ENCODE data around the gene BAHCC1.
"Not testable (repeated sequence)": the region's sequence is repeated elsewhere in the genome, so short reads cannot be mapped to it uniquely, and the experiment has no call there.

Gene BAHCC1

DNA sequence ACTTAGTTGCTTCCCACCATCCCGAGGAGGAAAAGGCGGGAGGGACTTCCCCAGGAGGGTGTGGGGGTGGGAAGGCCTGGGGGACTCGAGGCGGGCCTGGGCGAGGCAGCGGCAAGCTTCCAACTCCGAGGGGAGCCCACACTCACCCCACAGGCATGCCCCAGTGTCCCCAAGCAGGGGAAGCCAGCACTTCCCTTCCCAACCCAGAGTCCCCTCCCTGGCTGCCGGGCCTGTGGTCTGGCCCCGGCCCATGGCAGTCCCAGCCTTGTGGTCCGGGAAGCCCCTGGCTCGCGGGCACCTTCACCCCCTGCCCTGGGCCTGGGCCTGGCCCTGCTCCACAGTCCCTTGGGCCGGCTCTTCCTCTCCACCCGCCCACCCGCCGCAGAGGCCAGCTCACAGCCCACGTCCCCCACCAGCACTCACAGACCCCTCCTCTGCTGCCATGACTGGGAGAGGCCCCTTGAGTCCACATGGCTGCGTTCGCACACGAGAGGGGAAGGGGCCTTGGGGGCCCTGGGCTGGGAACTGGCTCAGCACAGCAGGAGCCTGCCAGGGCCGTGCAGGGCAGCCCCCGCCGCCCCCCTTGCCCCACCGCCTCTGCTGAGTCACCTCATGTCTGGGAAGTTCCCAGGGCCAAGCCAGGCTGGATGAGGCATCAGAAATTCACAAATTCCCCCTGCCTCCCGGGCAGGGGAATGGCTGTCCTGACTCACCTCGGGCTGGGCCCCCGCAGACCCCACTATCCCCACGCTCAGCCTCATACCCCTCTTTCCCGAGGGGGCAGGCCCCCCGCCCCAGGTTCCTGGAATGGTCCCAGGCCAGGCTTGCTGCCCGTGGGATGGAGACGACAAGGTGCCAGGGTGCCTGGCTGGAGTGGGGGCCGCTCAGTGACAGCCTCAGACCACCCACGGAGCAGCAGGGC, 27.8 kb downstream of the BAHCC1 start:
- Histone ChIP-seq H3K79me2 (ENCODE audit: insufficient read depth, low read length) (no peaks in the 10 kb centered on the region), H3K27ac (ENCODE audit: low read depth, low read length, poor library complexity, severe bottlenecking) (no peak overlapping the region), H2AFZ (ENCODE audit: low read length) (no peak overlapping the region), H3F3A (ENCODE audit: insufficient read depth, low read length) (no peaks in the 10 kb centered on the region), H3K4me3 (ENCODE audit: low read depth, low read length, poor library complexity, severe bottlenecking) (no peak overlapping the region), H3K27me3 (ENCODE audit: insufficient read depth, low read length) (peaks cover 22% of the 10 kb centered on the region; the same call in 1 of the 2 replicates), H4K20me1 (ENCODE audit: insufficient read depth, low read length) (no peaks in the 10 kb centered on the region), H3K9me2 (ENCODE audit: low read depth, low read length) (no peaks in the 10 kb centered on the region), H3K4me1 (ENCODE audit: insufficient read depth, low read length, severe bottlenecking) (no peaks in the 10 kb centered on the region), H3K4me2 (ENCODE audit: low read length) (no peak overlapping the region), H3K9ac (ENCODE audit: low read length) (no peak overlapping the region), H3K9me3 (ENCODE audit: low read length) (no peaks in the 10 kb centered on the region), H3K36me3 (ENCODE audit: insufficient read depth, low read length) (no peaks in the 10 kb centered on the region)
- no peak for TF ChIP-seq EZH2 (IDR thresholded peaks at IDR 0.05; ENCODE audit: borderline replicate concordance, low read length)
- TF ChIP-seq, protein P1, sequence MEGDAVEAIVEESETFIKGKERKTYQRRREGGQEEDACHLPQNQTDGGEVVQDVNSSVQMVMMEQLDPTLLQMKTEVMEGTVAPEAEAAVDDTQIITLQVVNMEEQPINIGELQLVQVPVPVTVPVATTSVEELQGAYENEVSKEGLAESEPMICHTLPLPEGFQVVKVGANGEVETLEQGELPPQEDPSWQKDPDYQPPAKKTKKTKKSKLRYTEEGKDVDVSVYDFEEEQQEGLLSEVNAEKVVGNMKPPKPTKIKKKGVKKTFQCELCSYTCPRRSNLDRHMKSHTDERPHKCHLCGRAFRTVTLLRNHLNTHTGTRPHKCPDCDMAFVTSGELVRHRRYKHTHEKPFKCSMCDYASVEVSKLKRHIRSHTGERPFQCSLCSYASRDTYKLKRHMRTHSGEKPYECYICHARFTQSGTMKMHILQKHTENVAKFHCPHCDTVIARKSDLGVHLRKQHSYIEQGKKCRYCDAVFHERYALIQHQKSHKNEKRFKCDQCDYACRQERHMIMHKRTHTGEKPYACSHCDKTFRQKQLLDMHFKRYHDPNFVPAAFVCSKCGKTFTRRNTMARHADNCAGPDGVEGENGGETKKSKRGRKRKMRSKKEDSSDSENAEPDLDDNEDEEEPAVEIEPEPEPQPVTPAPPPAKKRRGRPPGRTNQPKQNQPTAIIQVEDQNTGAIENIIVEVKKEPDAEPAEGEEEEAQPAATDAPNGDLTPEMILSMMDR (IDR thresholded peaks at IDR 0.05; ENCODE audit: low read length): no peak

GRCh38 chr17:81423698-81424071, 28.4 kb downstream of the BAHCC1 start:
- no peaks in the 10 kb centered on the region for H3K4me1 ChIP-seq (ENCODE audit: insufficient read depth, low read length, severe bottlenecking)
- H3K4me3 ChIP-seq (ENCODE audit: low read depth, low read length, poor library complexity, severe bottlenecking): no peak overlapping the region
- H3K9me3 ChIP-seq (ENCODE audit: low read length): no peaks in the 10 kb centered on the region
- TF ChIP-seq, protein P1 (IDR thresholded peaks at IDR 0.05; ENCODE audit: low read length): no peak
- TF ChIP-seq EZH2 (IDR thresholded peaks at IDR 0.05; ENCODE audit: borderline replicate concordance, low read length): no peak
- no peaks in the 10 kb centered on the region for H3K9me2 ChIP-seq (ENCODE audit: low read depth, low read length)
- no peaks in the 10 kb centered on the region for H3K36me3 ChIP-seq (ENCODE audit: insufficient read depth, low read length)
- no peak overlapping the region for H3K9ac ChIP-seq (ENCODE audit: low read length)
- H3K27ac ChIP-seq (ENCODE audit: low read depth, low read length, poor library complexity, severe bottlenecking): no peak overlapping the region
- H3K79me2 ChIP-seq (ENCODE audit: insufficient read depth, low read length): no peaks in the 10 kb centered on the region
- no peak overlapping the region for H2AFZ ChIP-seq (ENCODE audit: low read length)
- no peaks in the 10 kb centered on the region for H3F3A ChIP-seq (ENCODE audit: insufficient read depth, low read length)
- H4K20me1 ChIP-seq (ENCODE audit: insufficient read depth, low read length): no peaks in the 10 kb centered on the region
- peaks cover 22% of the 10 kb centered on the region; the same call in 1 of the 2 replicates for H3K27me3 ChIP-seq (ENCODE audit: insufficient read depth, low read length)
- no peak overlapping the region for H3K4me2 ChIP-seq (ENCODE audit: low read length)

DNA sequence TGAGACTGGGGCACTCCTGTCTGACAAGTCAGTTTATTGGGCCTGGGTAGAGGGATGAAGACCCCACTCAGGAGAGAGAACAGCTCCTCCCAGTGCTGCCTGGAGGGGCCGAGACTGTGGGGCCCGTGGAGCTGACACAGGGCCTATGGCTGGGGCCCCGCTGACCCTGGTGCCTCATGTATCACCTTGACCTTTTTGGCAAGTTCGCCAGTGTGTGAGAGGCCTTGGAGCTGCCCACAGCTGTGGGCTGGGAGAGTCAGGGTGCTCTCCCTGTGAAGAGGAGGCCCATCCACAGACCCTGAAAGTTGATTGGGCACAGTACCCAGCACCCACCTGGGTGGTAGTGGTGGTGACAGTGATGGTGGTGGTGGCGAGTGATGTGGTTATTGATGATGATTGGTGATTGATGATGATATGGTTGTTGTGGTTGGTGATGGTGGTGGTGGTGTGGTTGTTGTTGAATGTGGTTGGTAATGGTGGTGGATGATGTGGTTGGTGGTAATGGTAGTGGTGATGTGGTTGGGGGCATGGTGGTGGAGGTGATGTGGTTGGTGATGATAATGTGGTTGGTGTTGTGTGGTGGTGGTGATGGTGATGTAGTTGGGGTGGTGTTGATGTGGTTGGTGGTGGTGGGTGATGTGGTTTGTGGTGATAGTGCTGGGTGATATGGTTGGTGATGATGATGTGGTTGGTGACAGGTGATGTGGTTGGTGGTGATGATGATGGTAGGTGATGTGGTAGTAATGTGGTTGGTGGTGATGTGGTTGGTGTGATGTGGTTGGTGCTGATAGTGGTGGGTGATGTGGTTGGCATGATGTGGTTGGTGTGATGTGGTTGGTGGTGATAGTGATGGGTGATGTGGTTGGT, 29.1 kb downstream of the BAHCC1 start:
- H3K9ac ChIP-seq (ENCODE audit: low read length): no peak overlapping the region
- H3K36me3 ChIP-seq (ENCODE audit: insufficient read depth, low read length): no peaks in the 10 kb centered on the region
- H3K27me3 ChIP-seq (ENCODE audit: insufficient read depth, low read length): peaks cover 17% of the 10 kb centered on the region; the same call in 1 of the 2 replicates
- H3F3A ChIP-seq (ENCODE audit: insufficient read depth, low read length): no peaks in the 10 kb centered on the region
- no peak overlapping the region for H3K27ac ChIP-seq (ENCODE audit: low read depth, low read length, poor library complexity, severe bottlenecking)
- no peaks in the 10 kb centered on the region for H3K79me2 ChIP-seq (ENCODE audit: insufficient read depth, low read length)
- no peaks in the 10 kb centered on the region for H3K9me2 ChIP-seq (ENCODE audit: low read depth, low read length)
- no peaks in the 10 kb centered on the region for H3K9me3 ChIP-seq (ENCODE audit: low read length)
- TF ChIP-seq, protein P1 (IDR thresholded peaks at IDR 0.05; ENCODE audit: low read length): no peak
- TF ChIP-seq EZH2 (IDR thresholded peaks at IDR 0.05; ENCODE audit: borderline replicate concordance, low read length): no peak
- H2AFZ ChIP-seq (ENCODE audit: low read length): no peak overlapping the region
- no peaks in the 10 kb centered on the region for H4K20me1 ChIP-seq (ENCODE audit: insufficient read depth, low read length)
- no peak overlapping the region for H3K4me2 ChIP-seq (ENCODE audit: low read length)
- no peak overlapping the region for H3K4me3 ChIP-seq (ENCODE audit: low read depth, low read length, poor library complexity, severe bottlenecking)
- no peaks in the 10 kb centered on the region for H3K4me1 ChIP-seq (ENCODE audit: insufficient read depth, low read length, severe bottlenecking)

DNA sequence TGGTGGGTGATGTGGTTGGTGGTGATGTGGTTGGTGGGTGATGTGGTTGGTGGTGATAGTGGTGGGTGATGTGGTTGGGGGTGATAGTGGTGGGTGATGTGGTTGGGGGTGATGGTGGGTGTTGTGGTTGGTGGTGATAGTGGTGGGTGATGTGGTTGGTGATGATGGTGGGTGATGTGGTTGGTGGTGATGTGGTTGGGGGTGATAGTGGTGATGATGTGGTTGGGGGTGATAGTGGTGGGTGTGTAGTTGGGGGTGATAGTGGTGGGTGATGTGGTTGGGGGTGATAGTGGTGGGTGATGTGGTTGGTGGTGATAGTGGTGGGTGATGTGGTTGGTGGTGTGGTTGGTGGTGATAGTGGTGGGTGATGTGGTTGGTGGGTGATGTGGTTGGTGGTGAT, 29.8 kb downstream of the BAHCC1 start:
- not testable (repeated sequence) for H3K4me1 ChIP-seq (ENCODE audit: insufficient read depth, low read length, severe bottlenecking); H3K4me3 ChIP-seq (ENCODE audit: low read depth, low read length, poor library complexity, severe bottlenecking); H4K20me1 ChIP-seq (ENCODE audit: insufficient read depth, low read length); H2AFZ ChIP-seq (ENCODE audit: low read length); H3K9me3 ChIP-seq (ENCODE audit: low read length); H3K79me2 ChIP-seq (ENCODE audit: insufficient read depth, low read length); H3K4me2 ChIP-seq (ENCODE audit: low read length); H3K9me2 ChIP-seq (ENCODE audit: low read depth, low read length); H3F3A ChIP-seq (ENCODE audit: insufficient read depth, low read length); H3K27ac ChIP-seq (ENCODE audit: low read depth, low read length, poor library complexity, severe bottlenecking); H3K36me3 ChIP-seq (ENCODE audit: insufficient read depth, low read length); H3K9ac ChIP-seq (ENCODE audit: low read length)
- H3K27me3 ChIP-seq (ENCODE audit: insufficient read depth, low read length): peaks cover 15% of the 10 kb centered on the region; the same call in 1 of the 2 replicates

Measured in OCI-LY1 (cell line).